NB4 (cell line): Measurements from ENCODE around the gene NELL1.

ENCODE experiments used
- DNase-seq: peaks from one replicate; pipeline ENCODE4 v3.0.0; 2010; ENCODE audit warnings: low read depth
- H3K4me3 ChIP-seq: one replicate; pipeline ENCODE4 v1.5.1; 2011; ENCODE audit warnings: mild to moderate bottlenecking, low read depth, low read length, moderate library complexity
- MAX ChIP-seq: IDR thresholded peaks from 2 replicates; pipeline ENCODE4 v1.6.1; 2011; ENCODE audit warnings: low read depth, low read length
- MYC ChIP-seq: IDR thresholded peaks from 2 replicates; pipeline ENCODE4 v1.6.1; 2011; ENCODE audit warnings: low read depth, low read length
- POLR2A ChIP-seq: IDR thresholded peaks from 2 replicates; pipeline ENCODE4 v1.6.1; 2011; ENCODE audit warnings: mild to moderate bottlenecking; ENCODE audit not compliant: insufficient read length; ENCODE audit errors: extremely low read depth
- TF ChIP-seq, protein P1 (sequence below): IDR thresholded peaks from one replicate; pipeline ENCODE4 v1.5.1; 2012; ENCODE audit warnings: low read depth, low read length

Gene NELL1

DNA sequence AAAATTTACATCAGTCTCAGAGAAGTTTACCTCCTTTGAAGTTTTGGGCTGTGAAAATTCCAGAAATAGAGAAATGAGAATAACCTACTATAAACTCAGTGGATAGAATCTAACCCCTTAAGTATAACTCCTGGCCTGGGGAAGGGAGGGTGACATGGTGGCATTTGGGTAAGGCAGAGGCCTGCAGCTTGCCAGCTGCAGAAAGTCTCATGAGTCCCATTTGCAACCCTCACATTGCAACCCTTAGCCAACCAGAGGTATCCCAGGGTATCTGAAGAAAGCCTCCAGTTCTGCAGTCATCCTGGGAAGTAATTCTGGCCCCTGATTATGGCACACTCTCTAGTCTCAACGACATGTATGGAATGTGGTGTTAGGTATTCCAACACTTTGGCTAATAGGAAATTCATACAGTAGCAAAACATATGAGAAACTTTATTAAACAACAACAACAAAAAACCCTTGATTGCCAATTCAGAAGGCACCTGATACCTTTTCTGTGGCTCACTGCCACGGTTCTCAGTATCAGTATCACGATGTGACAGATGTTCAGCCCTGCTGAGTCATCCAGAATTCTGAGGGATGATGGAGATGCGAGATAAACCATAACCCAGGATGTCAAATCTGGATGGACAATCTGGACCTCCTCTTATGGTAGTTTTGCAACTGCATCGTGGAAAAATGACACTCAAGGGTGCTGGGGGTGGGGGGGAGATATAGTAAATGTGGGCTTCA lies 743.4 kb downstream of the NELL1 start:
- no peak overlapping the region for H3K4me3 ChIP-seq
- DNase-seq: no peak
- TF ChIP-seq MAX (no peak), POLR2A (no peak), MYC (no peak)
- TF ChIP-seq, protein P1, sequence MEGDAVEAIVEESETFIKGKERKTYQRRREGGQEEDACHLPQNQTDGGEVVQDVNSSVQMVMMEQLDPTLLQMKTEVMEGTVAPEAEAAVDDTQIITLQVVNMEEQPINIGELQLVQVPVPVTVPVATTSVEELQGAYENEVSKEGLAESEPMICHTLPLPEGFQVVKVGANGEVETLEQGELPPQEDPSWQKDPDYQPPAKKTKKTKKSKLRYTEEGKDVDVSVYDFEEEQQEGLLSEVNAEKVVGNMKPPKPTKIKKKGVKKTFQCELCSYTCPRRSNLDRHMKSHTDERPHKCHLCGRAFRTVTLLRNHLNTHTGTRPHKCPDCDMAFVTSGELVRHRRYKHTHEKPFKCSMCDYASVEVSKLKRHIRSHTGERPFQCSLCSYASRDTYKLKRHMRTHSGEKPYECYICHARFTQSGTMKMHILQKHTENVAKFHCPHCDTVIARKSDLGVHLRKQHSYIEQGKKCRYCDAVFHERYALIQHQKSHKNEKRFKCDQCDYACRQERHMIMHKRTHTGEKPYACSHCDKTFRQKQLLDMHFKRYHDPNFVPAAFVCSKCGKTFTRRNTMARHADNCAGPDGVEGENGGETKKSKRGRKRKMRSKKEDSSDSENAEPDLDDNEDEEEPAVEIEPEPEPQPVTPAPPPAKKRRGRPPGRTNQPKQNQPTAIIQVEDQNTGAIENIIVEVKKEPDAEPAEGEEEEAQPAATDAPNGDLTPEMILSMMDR: no peak

DNA sequence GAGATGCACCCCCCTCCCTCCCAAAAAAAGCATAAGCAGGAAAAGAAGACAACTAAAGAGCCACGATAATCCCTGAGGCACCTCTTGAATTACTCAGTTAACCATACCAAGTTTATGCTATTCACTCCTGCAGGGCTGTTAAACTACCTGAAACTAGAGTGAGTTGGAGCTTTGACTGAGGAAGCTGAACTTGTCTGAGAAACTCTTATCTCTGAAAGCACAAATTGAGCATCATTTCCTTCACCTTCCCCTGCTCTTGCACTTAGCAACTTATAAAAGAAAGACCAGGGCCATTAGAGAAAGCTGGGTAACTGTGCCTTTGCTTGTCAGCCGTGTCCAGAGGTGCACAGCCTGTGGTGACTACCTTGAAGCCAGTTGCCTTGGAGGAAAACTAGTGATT lies 745.6 kb downstream of the NELL1 start:
- H3K4me3 ChIP-seq: no peak overlapping the region
- DNase-seq: no peak
- TF ChIP-seq, protein P1: no peak
- TF ChIP-seq MAX: no peak
- no peak for TF ChIP-seq MYC
- TF ChIP-seq POLR2A: no peak

DNA sequence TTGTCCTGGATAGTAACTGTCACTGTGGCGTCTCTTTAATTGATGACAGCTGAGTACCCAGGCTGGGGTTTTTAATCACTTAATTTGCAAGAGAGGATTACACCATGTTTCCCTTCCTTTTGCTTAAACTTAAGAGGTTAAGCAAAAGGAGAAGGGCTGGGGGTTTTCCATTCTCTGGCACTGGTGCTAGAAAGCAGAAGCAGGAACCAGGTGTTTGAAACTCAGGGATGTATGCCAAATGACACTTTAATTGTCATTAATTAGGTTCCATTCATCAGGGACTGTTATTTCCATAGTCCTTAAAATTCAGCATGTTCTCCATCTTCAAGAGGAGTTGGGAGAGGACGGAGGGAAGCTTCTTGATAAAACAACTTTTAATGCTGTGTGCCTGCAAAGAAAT lies 746.2 kb downstream of the NELL1 start:
- no peak overlapping the region for H3K4me3 ChIP-seq
- no peak for TF ChIP-seq MAX
- TF ChIP-seq, protein P1: no peak
- no peak for DNase-seq

GRCh38 chr11:21421711-21422329 lies 752.4 kb downstream of the NELL1 start:
- TF ChIP-seq, protein P1: no peak
- TF ChIP-seq MAX: no peak
- DNase-seq: no peak
- no peak overlapping the region for H3K4me3 ChIP-seq

DNA sequence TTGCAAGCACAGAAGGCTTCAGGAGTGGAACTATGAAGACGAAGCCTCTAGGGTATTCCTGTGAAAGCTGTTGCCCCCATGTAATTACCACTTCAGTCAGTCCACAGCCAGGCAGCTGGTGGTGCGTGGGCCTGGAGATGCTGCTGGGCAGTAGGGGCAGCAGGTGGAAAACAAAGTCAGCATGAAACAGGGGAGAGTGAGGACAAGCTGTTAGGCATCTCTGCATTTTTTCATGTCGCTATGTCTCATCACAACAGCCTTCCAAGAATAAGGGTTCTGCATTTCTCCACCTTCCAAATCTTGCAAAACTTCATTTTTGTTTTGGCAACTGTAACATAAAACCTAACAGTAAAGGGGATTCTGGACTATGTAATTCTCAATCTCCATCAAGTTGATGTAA lies 757.5 kb downstream of the NELL1 start:
- TF ChIP-seq MYC (no peak), POLR2A (no peak), MAX (no peak)
- TF ChIP-seq, protein P1: no peak
- no peak overlapping the region for H3K4me3 ChIP-seq
- DNase-seq: no peak
